ENCODE measurements around the gene RABGAP1L.
"Not testable (repeated sequence)": the region's sequence is repeated elsewhere in the genome, so short reads cannot be mapped to it uniquely, and the experiment has no call there.

Gene RABGAP1L

DNA sequence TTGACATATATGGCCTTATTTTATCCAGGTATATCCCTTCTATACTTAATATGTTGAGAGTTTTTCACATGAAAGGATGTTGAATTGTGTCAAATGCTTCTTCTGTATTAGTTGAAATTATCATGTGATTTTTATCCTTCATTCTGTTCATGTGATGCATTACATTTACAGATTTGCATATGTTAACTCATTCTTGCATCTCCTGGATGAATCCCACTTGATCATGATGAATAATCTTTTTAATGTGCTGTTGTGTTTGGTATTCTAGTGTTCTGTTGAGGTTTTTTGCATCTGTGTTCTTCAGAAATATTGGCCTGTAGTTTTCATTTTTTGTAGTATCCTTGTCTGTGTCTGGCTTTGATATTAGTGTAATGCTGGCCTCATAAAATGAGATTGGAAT, 150.2 kb downstream of the RABGAP1L start:
- no peak for DNase-seq

DNA sequence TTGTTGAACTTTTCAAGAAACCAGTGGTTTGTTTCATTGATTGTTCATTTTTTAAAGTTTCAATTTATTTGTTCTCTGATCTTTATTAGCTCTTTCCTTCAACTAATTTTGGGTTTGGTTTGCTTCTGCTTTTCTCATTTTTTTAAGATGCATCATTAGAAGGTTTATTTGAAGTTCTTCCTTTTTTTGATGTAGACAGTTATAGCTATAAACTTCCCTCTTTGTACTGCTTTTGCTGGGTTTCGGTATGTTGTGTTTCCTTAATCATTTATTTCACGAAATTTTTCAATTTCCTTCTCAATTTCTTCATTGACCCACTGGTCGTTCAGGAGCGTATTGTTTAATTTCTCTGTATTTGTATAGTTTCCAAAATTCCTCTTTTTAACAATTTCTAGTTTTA, 155.1 kb downstream of the RABGAP1L start:
- DNase-seq: no peak

DNA sequence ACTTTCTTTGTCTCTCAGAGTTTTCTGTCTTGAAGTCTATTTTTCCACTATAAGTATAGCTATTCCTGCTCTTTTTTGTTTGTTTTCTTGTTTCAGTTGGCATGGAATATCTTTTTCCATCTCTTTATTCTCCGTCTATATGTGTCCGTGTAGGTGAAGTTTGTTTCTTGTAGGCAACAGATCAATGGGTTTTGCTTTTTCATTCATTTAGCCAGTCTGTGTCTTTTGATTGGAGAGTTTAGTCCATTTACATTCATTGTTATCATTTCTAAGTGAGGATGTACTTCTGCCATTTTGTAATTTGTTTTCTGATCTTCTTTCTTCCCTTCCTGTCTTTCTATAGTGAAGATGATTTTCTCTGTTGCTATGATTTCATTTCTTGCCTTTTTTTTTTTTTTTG, 155.9 kb downstream of the RABGAP1L start:
- DNase-seq: no peak

DNA sequence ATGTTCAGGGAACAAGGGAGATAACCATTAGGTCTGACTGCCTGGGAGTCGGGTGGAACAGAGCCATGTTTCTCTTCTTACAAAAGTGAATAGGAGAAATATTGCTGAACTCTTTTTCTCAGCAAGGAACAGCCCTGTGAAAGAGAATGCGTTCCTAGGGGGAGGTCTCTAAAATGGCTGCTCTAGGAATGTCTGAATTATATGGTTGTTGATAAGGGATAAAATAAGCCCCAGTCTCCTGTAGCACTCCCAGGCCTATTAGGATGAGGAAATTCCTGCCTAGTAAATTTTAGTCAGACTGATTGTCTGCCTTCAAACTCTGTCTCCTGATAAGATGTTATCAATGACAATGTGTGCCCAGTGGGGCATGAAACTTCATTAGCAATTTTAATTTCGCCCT, 161.6 kb downstream of the RABGAP1L start:
- not testable (repeated sequence) for DNase-seq

DNA sequence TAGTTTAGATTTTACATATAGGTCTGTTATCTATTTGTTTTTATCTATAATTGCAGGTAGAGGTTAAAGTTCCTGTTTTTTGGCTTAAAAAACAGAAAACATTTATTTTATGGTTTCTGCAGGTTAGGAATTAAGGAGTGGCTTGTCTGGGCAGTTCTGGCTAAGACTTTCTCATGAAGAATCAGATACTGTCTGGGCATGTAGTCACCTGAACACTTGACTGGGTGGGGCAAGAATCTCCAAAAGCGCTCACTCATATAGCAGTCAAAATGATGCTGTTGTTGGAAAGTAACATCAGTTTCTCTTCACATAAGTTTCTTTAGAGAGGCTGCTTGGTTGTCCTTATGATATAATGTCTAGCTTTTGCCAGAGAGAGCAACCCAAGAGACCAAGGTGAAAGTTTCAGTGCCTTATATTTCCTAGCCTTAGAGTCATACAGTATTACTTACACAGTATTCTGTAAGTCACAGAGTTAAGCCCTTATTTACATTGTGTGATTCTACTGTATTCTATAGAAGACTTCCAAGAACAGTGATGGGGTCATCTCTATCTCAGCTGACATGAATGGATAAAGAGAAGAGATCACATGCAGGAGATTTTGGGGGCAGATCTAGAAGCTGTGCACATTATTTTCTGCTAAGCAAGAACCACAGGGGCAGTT, 163.0 kb downstream of the RABGAP1L start:
- no peak for DNase-seq

DNA sequence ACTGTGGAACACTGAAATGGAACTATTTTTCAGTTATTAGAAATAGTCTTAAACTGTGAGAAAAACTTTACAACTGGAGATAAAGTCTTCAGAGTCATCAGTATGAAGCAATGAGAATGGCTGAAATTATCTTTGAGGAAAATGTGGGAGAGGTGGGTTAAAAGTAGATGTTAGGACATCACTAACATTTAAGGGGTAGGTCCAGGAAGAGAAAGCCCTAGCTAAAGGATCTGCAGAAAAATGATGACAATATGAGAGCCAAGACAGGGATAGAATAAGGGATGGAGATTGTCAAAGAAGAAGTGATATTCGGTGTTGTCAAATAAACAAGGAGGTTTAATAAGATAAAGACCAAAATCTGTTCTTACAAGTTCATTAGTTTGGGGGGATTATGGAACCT, 165.2 kb downstream of the RABGAP1L start:
- no peak for DNase-seq

DNA sequence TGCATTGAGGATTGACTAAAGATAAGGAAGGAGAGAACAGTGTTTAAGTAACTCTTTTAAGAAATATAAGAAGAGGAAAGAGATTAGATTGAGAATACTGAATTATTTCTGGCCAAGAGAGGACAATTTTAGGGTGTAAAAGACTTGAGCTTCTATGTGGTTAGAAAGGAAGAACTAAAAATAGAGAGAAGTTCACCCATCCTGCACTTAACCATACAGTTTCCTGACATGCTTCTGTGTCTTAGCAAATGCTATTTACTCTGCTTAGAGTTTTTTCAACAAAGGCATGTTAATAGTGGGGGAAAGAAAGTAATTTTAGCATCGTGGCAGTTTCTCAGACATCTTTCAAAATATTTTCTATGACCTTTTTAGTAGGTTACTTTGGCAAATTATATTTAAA, 165.6 kb downstream of the RABGAP1L start:
- no peak for DNase-seq

DNA sequence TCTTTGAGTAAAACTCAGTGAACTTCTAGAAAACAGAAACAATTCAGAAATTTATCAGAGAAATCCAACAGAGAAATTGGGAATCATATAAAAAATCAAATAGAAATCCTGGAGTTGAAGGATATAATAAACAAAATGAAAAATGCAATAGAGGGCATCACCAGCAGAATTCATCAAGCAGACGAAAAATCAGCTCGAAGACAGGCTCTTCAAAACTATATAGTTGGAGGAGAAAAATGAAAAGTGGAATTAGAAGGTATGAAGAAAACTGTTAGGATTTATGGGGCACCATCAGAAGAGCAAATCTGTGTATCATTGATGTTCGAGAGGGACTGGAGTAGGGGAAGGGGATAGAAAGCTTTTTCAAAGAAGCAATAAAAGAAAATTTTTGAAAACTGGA, 167.0 kb downstream of the RABGAP1L start:
- no peak for DNase-seq

DNA sequence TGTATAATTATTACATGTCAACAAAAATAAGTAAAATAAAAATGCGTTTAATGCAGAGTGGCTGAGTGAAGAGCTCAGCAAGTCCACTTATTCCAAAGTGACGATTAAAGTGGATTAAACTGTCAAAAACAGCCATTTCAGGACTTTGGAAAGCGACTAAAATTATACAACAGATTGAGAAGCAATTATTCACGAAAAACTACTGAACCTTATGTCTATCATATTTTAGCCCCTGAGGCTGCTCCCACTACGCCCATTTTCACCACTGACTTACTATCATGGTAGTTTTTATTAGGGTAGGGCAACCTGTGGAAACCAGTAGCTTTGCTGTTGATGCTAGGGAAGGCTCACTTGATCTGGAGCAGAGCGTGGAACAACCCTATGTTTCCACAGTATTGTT, 174.1 kb downstream of the RABGAP1L start:
- DNase-seq: no peak

DNA sequence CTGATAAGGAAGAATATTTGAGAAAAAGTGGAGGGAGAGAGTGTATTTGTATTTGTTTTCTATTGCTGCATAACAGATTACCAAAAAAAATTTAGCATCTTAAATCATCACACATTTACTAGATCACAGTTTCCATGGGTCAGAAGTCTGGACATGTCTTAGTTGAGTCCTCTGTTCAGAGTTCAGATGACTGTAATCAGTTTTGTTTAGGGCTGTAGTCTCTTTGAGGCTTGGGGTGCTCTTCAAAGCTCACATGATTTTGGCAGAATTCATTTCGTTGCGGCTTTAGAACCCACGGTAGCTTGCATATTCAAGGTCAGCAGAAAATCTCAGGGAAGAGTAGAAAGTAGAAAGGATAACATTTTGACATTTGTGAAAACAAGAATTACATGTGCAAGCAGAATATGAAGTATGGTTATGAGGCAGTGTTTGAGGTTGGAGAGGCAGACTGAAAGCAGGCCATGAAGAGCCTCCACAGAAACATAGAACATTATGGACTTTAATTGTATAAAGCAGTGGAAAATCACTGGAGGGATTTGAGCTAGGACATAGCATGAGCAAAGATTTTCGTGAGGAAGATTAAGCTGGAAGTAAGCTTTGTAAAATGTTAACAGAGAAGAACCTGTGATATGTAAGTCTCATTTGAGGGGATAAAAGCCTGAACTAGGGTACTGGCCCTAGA, 177.8 kb downstream of the RABGAP1L start:
- DNase-seq: no peak

GRCh38 chr1:174340404-174340803, 181.1 kb downstream of the RABGAP1L start:
- DNase-seq: not testable (repeated sequence)

- DNase-seq: no peak
Measured at GRCh38 chr1:174344162-174344561, 184.8 kb downstream of the RABGAP1L start.

GRCh38 chr1:174352117-174352516, 192.8 kb downstream of the RABGAP1L start:
- DNase-seq: no peak

GRCh38 chr1:174352883-174353608, 193.7 kb downstream of the RABGAP1L start:
- DNase-seq: no peak

- no peak for DNase-seq
Measured at GRCh38 chr1:174358344-174358743, 199.0 kb downstream of the RABGAP1L start.

DNA sequence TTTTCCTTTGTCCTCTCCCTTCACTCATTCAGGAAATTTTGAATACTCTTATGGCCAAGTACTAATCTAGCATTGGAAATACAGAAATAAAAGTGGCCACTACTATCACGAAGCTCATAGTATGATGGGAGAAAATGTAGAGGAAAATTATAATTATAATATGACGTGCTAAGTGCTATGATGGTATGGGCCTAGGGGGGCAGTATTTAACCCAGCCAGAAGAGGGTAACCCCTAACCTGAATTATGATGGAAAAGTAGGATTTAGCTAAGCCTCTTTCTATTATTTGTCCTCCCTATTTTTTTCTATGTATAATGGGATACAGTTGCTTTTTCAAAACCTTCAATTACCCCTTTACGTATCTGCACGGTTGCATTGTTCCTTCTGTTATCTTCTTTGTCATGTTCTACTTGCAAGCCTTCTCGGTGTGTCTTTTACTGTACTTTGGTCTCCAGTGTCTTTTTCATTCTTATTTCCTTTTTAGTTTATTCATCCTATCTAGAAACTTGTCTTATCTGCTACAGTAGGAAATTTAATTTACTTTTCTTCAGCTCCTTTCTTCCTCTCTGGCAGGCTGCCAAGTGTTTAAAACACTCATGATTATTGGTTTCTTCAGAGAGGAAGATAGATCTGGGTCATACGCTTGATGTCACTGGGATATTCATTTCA, 199.6 kb downstream of the RABGAP1L start:
- no peak for DNase-seq

DNA sequence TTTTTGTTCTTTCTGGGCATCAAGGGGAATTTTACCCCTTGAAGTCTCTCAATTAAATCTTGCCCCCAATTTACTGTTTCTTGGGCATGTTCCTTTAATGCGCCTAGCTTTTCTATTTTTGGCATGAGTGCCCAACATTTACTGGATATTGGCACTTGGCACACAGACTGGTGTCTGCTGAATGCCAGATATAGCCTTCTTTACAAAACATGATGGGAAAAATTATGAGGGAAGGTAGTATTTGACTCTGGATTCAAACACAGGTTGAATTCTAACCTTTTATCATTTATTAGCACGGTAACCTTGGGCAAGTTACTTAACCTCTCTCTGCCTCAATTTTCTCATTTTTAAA, 200.1 kb downstream of the RABGAP1L start:
- DNase-seq: no peak

DNA sequence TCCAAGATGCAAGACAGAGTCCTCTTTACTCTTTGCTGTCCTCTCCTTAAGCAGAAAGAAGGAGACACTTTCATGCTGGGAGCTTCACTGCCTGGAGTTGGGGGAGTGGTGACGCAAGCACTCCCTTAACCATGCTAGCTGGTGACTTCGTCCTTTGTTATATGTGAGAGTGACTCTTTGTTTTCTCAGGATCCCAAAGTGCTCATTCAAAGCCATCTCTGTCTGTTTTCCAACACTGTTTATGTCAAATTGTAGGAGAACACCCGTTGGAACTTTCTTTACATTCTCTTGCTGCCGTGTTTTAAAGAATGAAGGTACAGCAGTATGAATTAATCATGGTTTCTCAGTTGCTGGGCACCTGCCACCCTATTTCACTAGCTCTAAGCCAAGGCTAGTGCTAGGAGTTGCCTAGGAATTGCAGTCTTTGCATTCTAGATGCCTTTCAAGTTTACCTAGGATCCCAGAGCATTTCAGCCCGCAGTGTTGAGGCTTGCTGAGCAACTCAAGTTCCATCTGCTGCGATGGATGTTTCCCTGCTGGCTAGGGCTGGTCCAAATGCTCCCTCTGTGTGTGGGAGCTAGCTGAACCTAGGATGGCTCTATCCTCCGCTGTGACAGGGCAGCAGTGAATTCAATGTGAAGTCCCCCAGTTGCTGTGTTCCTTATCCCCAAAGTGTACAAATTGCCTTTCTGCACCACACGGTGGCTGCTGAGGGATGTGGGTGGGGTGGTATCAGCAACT, 205.8 kb downstream of the RABGAP1L start:
- no peak for DNase-seq

- DNase-seq: no peak
Measured at GRCh38 chr1:174366946-174367345, 207.6 kb downstream of the RABGAP1L start.

DNA sequence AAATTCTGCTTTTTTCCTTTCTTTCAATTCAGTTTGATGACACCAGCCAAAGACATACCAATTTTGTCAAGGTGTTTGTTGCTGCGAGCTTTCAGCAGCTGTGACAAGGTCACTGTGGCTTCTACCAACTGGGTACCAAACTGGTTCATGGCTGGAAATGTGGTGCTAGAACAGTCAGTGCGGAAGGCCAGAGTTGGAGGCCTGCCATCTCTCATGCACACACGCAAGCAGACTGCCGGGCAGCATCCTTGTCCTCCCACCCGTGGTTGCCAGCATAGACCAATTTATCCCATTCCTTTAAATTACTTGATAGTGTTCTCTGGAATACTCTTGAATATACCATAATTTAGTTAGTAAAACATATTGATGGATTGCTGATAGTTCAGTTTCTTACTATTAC, 208.6 kb downstream of the RABGAP1L start:
- no peak for DNase-seq

DNA sequence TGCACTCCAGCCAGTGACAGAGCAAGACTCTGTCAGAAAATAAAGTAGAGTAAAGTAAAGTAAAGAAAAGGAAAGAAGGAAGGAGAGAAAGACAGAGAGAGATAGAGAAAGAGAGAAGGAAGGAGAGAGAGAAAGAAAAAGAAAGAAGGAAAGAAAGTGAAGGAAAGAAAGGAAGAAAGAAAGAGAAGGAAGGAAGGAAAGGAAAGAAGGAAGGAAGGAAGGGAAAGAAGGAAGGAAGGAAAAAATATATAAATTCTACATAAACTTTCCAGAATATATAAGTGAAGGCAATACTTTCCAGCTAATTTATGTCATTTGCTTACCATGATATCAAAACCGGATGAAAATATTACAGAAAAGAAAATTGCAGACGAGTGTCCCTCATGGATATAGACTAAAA, 216.7 kb downstream of the RABGAP1L start:
- DNase-seq: no peak

GRCh38 chr1:174391716-174392115, 232.4 kb downstream of the RABGAP1L start:
- no peak for DNase-seq

- no peak for DNase-seq
Measured at GRCh38 chr1:174393885-174394284, 234.6 kb downstream of the RABGAP1L start.
